ENCODE results near the gene TEX35. TPM values are rescaled to one million over a fixed set of nuclear protein-coding genes. Genes with fewer than 3 reads are reported as not detected.
A peak's percentile ranks its signal among the peaks of the same experiment; 100 is the strongest.

The TEX35 gene
- total RNA-seq, 4 donors from 2014 or later = 0.60 to 1.0 (median 1.0) TPM; not detected in 1

- peaks cover 16% of the 10 kb centered on the region for H3K4me1 ChIP-seq
- DNase-seq (ENCODE audit: low spot score in 2 of 2) = peak in 1 of 2 donors; percentile 34
- no peaks in the 10 kb centered on the region for H3K9me3 ChIP-seq
- WGBS = 96% methylated on average over 7 of the region's 9 CpGs
- H3K27ac ChIP-seq = no peak overlapping the region
- H3K4me3 ChIP-seq = no peak overlapping the region
- H3K27me3 ChIP-seq = no peaks in the 10 kb centered on the region
- no peaks in the 10 kb centered on the region for H3K36me3 ChIP-seq
- TF ChIP-seq CTCF (IDR thresholded peaks at IDR 0.05) (no peak), POLR2A (IDR thresholded peaks at IDR 0.05) (no peak), POLR2AphosphoS5 (IDR thresholded peaks at IDR 0.05) (no peak), EP300 (IDR thresholded peaks at IDR 0.05) (no peak)
These were observed 21.4 kb downstream of the TEX35 start for GRCh38 chr1:178534137-178534868.

GRCh38 chr1:178536329-178536728, 23.4 kb downstream of the TEX35 start:
- Histone ChIP-seq H3K9me3 (no peaks in the 10 kb centered on the region), H3K27me3 (no peaks in the 10 kb centered on the region), H3K4me3 (no peak overlapping the region), H3K36me3 (no peaks in the 10 kb centered on the region), H3K4me1 (peaks cover 16% of the 10 kb centered on the region), H3K27ac (peak overlapping the region; percentile 1)
- TF ChIP-seq POLR2A (IDR thresholded peaks at IDR 0.05) (no peak), POLR2AphosphoS5 (IDR thresholded peaks at IDR 0.05) (no peak), CTCF (IDR thresholded peaks at IDR 0.05) (no peak), EP300 (IDR thresholded peaks at IDR 0.05) (no peak)
- peak in 1 of 2 donors; percentile 19 for DNase-seq (ENCODE audit: low spot score in 2 of 2)
- 78% methylated on average over 5 of the region's 5 CpGs for WGBS

- Histone ChIP-seq H3K4me1 (peaks cover 20% of the 10 kb centered on the region), H3K9me3 (no peaks in the 10 kb centered on the region), H3K36me3 (no peaks in the 10 kb centered on the region), H3K27me3 (no peaks in the 10 kb centered on the region), H3K4me3 (no peak overlapping the region), H3K27ac (peak overlapping the region; percentile 1)
- TF ChIP-seq POLR2AphosphoS5 (IDR thresholded peaks at IDR 0.05) (no peak), CTCF (IDR thresholded peaks at IDR 0.05) (no peak), POLR2A (IDR thresholded peaks at IDR 0.05) (no peak), EP300 (IDR thresholded peaks at IDR 0.05) (no peak)
- DNase-seq (ENCODE audit: low spot score in 2 of 2) = peak in 1 of 2 donors; percentile 55
- 61% methylated on average over 5 of the region's 7 CpGs for WGBS
These were observed 24.0 kb downstream of the TEX35 start for GRCh38 chr1:178536844-178537371.

GRCh38 chr1:178537382-178538090, 24.6 kb downstream of the TEX35 start:
- Histone ChIP-seq H3K27me3 (no peaks in the 10 kb centered on the region), H3K9me3 (no peaks in the 10 kb centered on the region), H3K36me3 (no peaks in the 10 kb centered on the region), H3K27ac (peak overlapping the region; percentile 1), H3K4me3 (no peak overlapping the region), H3K4me1 (peaks cover 22% of the 10 kb centered on the region)
- 78% methylated on average over 20 of the region's 20 CpGs for WGBS
- no peak for TF ChIP-seq POLR2AphosphoS5 (IDR thresholded peaks at IDR 0.05)
- TF ChIP-seq EP300 (IDR thresholded peaks at IDR 0.05) = no peak
- TF ChIP-seq POLR2A (IDR thresholded peaks at IDR 0.05) = no peak
- TF ChIP-seq CTCF (IDR thresholded peaks at IDR 0.05) = no peak
- peak in 1 of 2 donors; percentile 49 for DNase-seq (ENCODE audit: low spot score in 2 of 2)

All from suprapubic skin (tissue), 4 donors.